H9 (cell line): Measurements from ENCODE around the gene PLK3. TPM values are rescaled to one million over a fixed set of nuclear protein-coding genes. Genes with fewer than 3 reads are reported as not detected.

ENCODE experiments used
- DNase-seq: peaks from one replicate; pipeline ENCODE4 v3.0.0-alpha.2; 2017
- H2AFZ ChIP-seq: one replicate; pipeline ENCODE4 v1.6.1; 2013; ENCODE audit warnings: mild to moderate bottlenecking, low read length, control low read depth, moderate library complexity
- H2AK5ac ChIP-seq: 2 replicates; pipeline ENCODE4 v1.6.1; 2013; ENCODE audit warnings: low read length, control low read depth, mixed read lengths; ENCODE audit not compliant: insufficient read length
- H2BK120ac ChIP-seq: one replicate; pipeline ENCODE4 v1.6.1; 2013; ENCODE audit warnings: low read depth, mild to moderate bottlenecking, low read length, control low read depth, inconsistent platforms; ENCODE audit not compliant: poor library complexity, severe bottlenecking
- H2BK12ac ChIP-seq: 2 replicates; pipeline ENCODE4 v1.6.1; 2013; ENCODE audit warnings: low read length, control low read depth, mixed read lengths, low read depth; ENCODE audit not compliant: insufficient read length
- H2BK15ac ChIP-seq: 2 replicates; pipeline ENCODE4 v1.6.1; 2013; ENCODE audit warnings: low read depth, low read length, control low read depth
- H2BK20ac ChIP-seq: one replicate; pipeline ENCODE4 v1.6.1; 2013; ENCODE audit warnings: low read depth, mild to moderate bottlenecking, low read length, control low read depth, inconsistent platforms; ENCODE audit not compliant: poor library complexity, severe bottlenecking
- H2BK5ac ChIP-seq: 2 replicates; pipeline ENCODE4 v1.6.1; 2013; ENCODE audit warnings: low read length, control low read depth, mixed read lengths; ENCODE audit not compliant: insufficient read length
- H3K14ac ChIP-seq: 2 replicates; pipeline ENCODE4 v1.6.1; 2013; ENCODE audit warnings: low read length, control low read depth; ENCODE audit not compliant: insufficient read depth
- H3K18ac ChIP-seq: 2 replicates; pipeline ENCODE4 v1.6.1; 2013; ENCODE audit warnings: low read depth, mild to moderate bottlenecking, mixed read lengths, low read length, control low read depth; ENCODE audit not compliant: insufficient read length
- H3K23ac ChIP-seq: 2 replicates; pipeline ENCODE4 v1.6.1; 2013; ENCODE audit warnings: low read length, control low read depth, mixed read lengths, low read depth; ENCODE audit not compliant: insufficient read length
- H3K23me2 ChIP-seq: 2 replicates; pipeline ENCODE4 v1.6.1; 2013; ENCODE audit warnings: low read depth, mild to moderate bottlenecking, mixed read lengths, low read length, control low read depth; ENCODE audit not compliant: insufficient read length, poor library complexity, severe bottlenecking
- H3K27ac ChIP-seq: 2 replicates; pipeline ENCODE4 v1.5.1; 2013; ENCODE audit warnings: low read length, control low read depth, mixed read lengths, low read depth; ENCODE audit not compliant: insufficient read length
- H3K27me3 ChIP-seq: 2 replicates; pipeline ENCODE4 v1.6.1; 2013; ENCODE audit warnings: low read length, control low read depth, inconsistent platforms; ENCODE audit not compliant: insufficient read depth
- H3K4ac ChIP-seq: 2 replicates; pipeline ENCODE4 v1.6.1; 2013; ENCODE audit warnings: low read depth, mild to moderate bottlenecking, control low read depth, inconsistent platforms, low read length, moderate library complexity
- H3K4me1 ChIP-seq: 2 replicates; pipeline ENCODE4 v1.6.1; 2013; ENCODE audit warnings: low read length, control low read depth, inconsistent platforms; ENCODE audit not compliant: insufficient read depth
- H3K4me2 ChIP-seq: 2 replicates; pipeline ENCODE4 v1.6.1; 2013; ENCODE audit warnings: low read length, control low read depth, mixed read lengths; ENCODE audit not compliant: insufficient read length, insufficient read depth
- H3K56ac ChIP-seq: 2 replicates; pipeline ENCODE4 v1.6.1; 2013; ENCODE audit warnings: low read depth, mild to moderate bottlenecking, mixed read lengths, low read length, control low read depth; ENCODE audit not compliant: insufficient read length
- H3K79me1 ChIP-seq: 2 replicates; pipeline ENCODE4 v1.6.1; 2013; ENCODE audit warnings: low read depth, mild to moderate bottlenecking, moderate library complexity, low read length, control low read depth, inconsistent platforms; ENCODE audit not compliant: insufficient read depth, poor library complexity, severe bottlenecking
- H3K79me2 ChIP-seq: 2 replicates; pipeline ENCODE4 v1.6.1; 2013; ENCODE audit warnings: low read length, control low read depth, inconsistent platforms; ENCODE audit not compliant: insufficient read depth
- H3K9ac ChIP-seq: 2 replicates; pipeline ENCODE4 v1.6.1; 2013; ENCODE audit warnings: low read length, control low read depth, mixed read lengths; ENCODE audit not compliant: insufficient read length; ENCODE audit errors: extremely low read depth
- H3K9me3 ChIP-seq: one replicate; pipeline ENCODE4 v1.6.1; 2013; ENCODE audit warnings: low read depth, low read length, inconsistent platforms; ENCODE audit not compliant: control insufficient read depth
- H3T11ph ChIP-seq: one replicate; pipeline ENCODE4 v1.6.1; 2013; ENCODE audit warnings: mild to moderate bottlenecking, low read length, control low read depth, inconsistent platforms
- H4K20me1 ChIP-seq: one replicate; pipeline ENCODE4 v1.6.1; 2013; ENCODE audit not compliant: control insufficient read depth, insufficient read length, insufficient read depth
- H4K5ac ChIP-seq: 2 replicates; pipeline ENCODE4 v1.6.1; 2013; ENCODE audit warnings: low read depth, mild to moderate bottlenecking, mixed read lengths, low read length, control low read depth; ENCODE audit not compliant: insufficient read length
- H4K8ac ChIP-seq: replicated peaks from 2 replicates; pipeline ENCODE4 v1.6.1; 2013; ENCODE audit warnings: low read length, control low read depth, mixed read lengths, low read depth; ENCODE audit not compliant: insufficient read length
- H4K91ac ChIP-seq: 2 replicates; pipeline ENCODE4 v1.6.1; 2013; ENCODE audit warnings: low read depth, mild to moderate bottlenecking, moderate library complexity, mixed read lengths, low read length, control low read depth; ENCODE audit not compliant: insufficient read length
- H3K27ac Mint-ChIP-seq, 3 experiments: 2 replicates in 2 of 3; 3 replicates in 1 of 3; pipeline ENCODE4 v1.8.0; 2020 to 2021; ENCODE audit warnings: mixed read lengths in 3 of 3, mild to moderate bottlenecking in 1 of 3, moderate library complexity in 1 of 3
- H3K27me3 Mint-ChIP-seq: 2 replicates; pipeline ENCODE4 v1.8.0; 2021; ENCODE audit warnings: low read depth, mild to moderate bottlenecking, moderate library complexity, mixed read lengths
- H3K36me3 Mint-ChIP-seq, 3 experiments: 2 replicates in 2 of 3; 3 replicates in 1 of 3; pipeline ENCODE4 v1.8.0; 2020 to 2021; ENCODE audit warnings: low read depth in 3 of 3, mixed read lengths in 3 of 3; ENCODE audit not compliant: insufficient read depth in 1 of 3
- H3K4me1 Mint-ChIP-seq, 2 experiments: 2 replicates each; pipeline ENCODE4 v1.8.0; 2020; ENCODE audit warnings: mixed read lengths in 2 of 2
- H3K4me3 Mint-ChIP-seq, 2 experiments: 2 replicates in 1 of 2; 3 replicates in 1 of 2; pipeline ENCODE4 v1.8.0; 2020 to 2021; ENCODE audit warnings: mild to moderate bottlenecking in 2 of 2, mixed read lengths in 2 of 2, moderate library complexity in 1 of 2
- H3K9me3 Mint-ChIP-seq, 2 experiments: 2 replicates in 1 of 2; 3 replicates in 1 of 2; pipeline ENCODE4 v1.8.0; 2020; ENCODE audit warnings: mild to moderate bottlenecking in 2 of 2, mixed read lengths in 2 of 2, moderate library complexity in 1 of 2
- CTCF ChIP-seq: fragments of 200-600 bp; sonication (generic); conservative IDR thresholded peaks from 3 replicates; pipeline ENCODE4 v1.8.0; 2021; ENCODE audit warnings: antibody characterized with exemption, mild to moderate bottlenecking
- WGBS: extraction: QIAGEN DNeasy Blood & Tissue Kit; methylation state at CpG from one replicate; pipeline ENCODE4 v1.1.7; 2013; ENCODE audit warnings: missing lambda C conversion rate, low lambda C conversion rate, mixed read lengths; ENCODE audit not compliant: insufficient read length; ENCODE audit errors: extremely low coverage; 5-methylcytosine and 5-hydroxymethylcytosine counted together
- total RNA-seq: library from RNA; stranded (reverse); gene quantifications from 2 replicates; pipeline ENCODE4 v1.2.1, GENCODE V29; 2021

The PLK3 gene
- total RNA-seq, 1 experiment from 2014 or later: 14.7 TPM

GRCh38 chr1:44776730-44777068, 23.5 kb upstream of the PLK3 start:
- H3K4me2 ChIP-seq: peak overlapping the region; percentile 99
- H3K9ac ChIP-seq: peak overlapping the region; percentile 98
- no peak for DNase-seq
- Mint-ChIP-seq H3K9me3 (0 out of 5 replicates have a peak, but pooled peaks cover 0 to 4% of the 10 kb centered on the region in 2 experiments), H3K4me1 (peaks cover 18 to 22% of the 10 kb centered on the region in 2 experiments), H3K27ac (peak overlapping the region; percentile 91 to 97 (median 94); a peak in 6 of 7 replicates), H3K36me3 (peaks cover 33 to 60% (median 51%) of the 10 kb centered on the region in 3 experiments), H3K27me3 (no peaks in the 10 kb centered on the region), H3K4me3 (peak overlapping the region; percentile 81 to 95)
- no peak overlapping the region for H4K5ac ChIP-seq
- no peak overlapping the region for H4K91ac ChIP-seq
- H2BK15ac ChIP-seq: no peak overlapping the region
- peaks cover 17% of the 10 kb centered on the region; the same call in 1 of the 2 replicates for H3K79me2 ChIP-seq
- no peak overlapping the region for H3K23ac ChIP-seq
- no peak overlapping the region for H2BK20ac ChIP-seq
- no peak overlapping the region for H3K56ac ChIP-seq
- no peak for TF ChIP-seq CTCF
- no peak overlapping the region for H2BK12ac ChIP-seq
- WGBS: no CpG with 5 or more reads among the region's 12 CpGs
- no peak overlapping the region for H2AK5ac ChIP-seq
- peaks cover 4% of the 10 kb centered on the region for H4K20me1 ChIP-seq
- peak overlapping the region; percentile 63; the same call in 1 of the 2 replicates for H3K14ac ChIP-seq
- H3K4ac ChIP-seq: no peak overlapping the region
- no peak overlapping the region for H2AFZ ChIP-seq
- H3K9me3 ChIP-seq: no peaks in the 10 kb centered on the region
- H3K4me1 ChIP-seq: no peaks in the 10 kb centered on the region
- no peak overlapping the region for H3T11ph ChIP-seq
- H4K8ac ChIP-seq: no peak overlapping the region
- H2BK120ac ChIP-seq: no peak overlapping the region
- no peaks in the 10 kb centered on the region for H3K27me3 ChIP-seq
- no peak overlapping the region for H2BK5ac ChIP-seq
- no peak overlapping the region for H3K18ac ChIP-seq
- no peak overlapping the region for H3K27ac ChIP-seq
- peaks cover 2% of the 10 kb centered on the region for H3K79me1 ChIP-seq
- peaks cover 11% of the 10 kb centered on the region for H3K23me2 ChIP-seq
